ENCODE measurements around the gene FARP1.

DNA sequence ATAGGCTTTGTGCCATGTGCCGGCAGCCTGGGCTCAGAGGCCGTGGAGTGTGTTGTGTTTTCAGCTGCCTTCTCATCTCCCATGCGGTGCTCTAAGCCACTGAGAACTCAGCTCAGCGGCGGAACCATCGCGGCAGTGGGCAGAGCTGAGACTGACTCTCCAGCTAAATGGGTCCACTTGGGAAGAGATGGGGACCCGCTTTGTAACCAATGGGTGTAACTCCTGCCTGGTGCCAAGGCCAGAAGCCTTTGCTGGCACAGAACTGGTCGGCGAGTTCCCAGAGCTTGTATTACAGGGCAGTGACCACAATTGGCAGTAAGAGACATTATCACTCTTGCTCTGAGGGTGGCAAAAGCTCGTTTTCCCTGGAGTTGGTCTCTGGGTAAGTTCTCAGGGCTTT is 251.0 kb downstream of the FARP1 start:
- TF ChIP-seq, protein P1, sequence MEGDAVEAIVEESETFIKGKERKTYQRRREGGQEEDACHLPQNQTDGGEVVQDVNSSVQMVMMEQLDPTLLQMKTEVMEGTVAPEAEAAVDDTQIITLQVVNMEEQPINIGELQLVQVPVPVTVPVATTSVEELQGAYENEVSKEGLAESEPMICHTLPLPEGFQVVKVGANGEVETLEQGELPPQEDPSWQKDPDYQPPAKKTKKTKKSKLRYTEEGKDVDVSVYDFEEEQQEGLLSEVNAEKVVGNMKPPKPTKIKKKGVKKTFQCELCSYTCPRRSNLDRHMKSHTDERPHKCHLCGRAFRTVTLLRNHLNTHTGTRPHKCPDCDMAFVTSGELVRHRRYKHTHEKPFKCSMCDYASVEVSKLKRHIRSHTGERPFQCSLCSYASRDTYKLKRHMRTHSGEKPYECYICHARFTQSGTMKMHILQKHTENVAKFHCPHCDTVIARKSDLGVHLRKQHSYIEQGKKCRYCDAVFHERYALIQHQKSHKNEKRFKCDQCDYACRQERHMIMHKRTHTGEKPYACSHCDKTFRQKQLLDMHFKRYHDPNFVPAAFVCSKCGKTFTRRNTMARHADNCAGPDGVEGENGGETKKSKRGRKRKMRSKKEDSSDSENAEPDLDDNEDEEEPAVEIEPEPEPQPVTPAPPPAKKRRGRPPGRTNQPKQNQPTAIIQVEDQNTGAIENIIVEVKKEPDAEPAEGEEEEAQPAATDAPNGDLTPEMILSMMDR (IDR thresholded peaks at IDR 0.05): no peak
- no peak for TF ChIP-seq POLR2A (IDR thresholded peaks at IDR 0.05)
